ENCODE data around the gene GTF3C5.
A peak's percentile ranks its signal among the peaks of the same experiment; 100 is the strongest.
"Not testable (repeated sequence)": the region's sequence is repeated elsewhere in the genome, so short reads cannot be mapped to it uniquely, and the experiment has no call there.

Gene GTF3C5, protein sequence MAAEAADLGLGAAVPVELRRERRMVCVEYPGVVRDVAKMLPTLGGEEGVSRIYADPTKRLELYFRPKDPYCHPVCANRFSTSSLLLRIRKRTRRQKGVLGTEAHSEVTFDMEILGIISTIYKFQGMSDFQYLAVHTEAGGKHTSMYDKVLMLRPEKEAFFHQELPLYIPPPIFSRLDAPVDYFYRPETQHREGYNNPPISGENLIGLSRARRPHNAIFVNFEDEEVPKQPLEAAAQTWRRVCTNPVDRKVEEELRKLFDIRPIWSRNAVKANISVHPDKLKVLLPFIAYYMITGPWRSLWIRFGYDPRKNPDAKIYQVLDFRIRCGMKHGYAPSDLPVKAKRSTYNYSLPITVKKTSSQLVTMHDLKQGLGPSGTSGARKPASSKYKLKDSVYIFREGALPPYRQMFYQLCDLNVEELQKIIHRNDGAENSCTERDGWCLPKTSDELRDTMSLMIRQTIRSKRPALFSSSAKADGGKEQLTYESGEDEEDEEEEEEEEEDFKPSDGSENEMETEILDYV

DNA sequence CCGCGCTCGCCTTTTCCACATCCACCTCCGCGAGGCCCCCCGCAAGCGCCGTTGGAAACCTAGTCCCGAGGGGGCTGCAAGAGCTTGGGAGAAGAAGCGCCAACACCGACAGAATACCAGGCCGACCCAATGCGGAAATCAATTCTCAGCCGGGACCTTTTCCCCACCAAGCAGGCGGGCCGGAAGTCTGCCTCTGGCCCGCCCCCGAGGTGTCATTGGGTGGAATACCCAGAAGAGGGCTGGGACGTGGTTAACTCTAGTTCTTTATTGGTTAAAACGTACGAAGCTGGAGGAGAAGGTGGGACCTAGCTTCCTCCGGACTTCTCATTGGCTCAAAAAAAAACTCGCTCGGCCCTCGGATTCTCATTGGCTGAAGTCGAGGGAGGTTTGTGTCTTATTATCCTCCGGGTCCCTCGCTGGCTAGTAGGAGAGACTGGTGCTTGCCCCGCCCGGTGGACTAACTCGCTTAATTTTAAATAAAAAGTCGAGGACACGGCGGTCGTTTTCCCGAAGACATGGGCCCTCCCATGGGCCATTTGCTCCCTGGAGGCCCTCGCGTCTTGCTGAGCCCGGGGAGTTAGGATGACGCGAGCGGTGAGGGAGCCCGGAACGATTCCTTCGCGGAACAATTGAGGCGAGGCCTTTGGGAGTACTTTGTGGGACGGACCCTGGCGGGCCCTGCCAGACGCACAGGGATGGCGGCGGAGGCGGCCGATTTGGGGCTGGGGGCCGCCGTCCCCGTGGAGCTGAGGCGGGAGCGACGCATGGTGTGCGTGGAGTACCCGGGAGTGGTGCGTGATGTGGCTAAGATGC is at the start of gene GTF3C5:
Gene GTF3C5, plus strand, starts transcription at position 681 of the 813 bp plus-strand sequence. Its CDS starts 15 bp downstream, at position 696.
- DNase-seq: peak; percentile 96

DNA sequence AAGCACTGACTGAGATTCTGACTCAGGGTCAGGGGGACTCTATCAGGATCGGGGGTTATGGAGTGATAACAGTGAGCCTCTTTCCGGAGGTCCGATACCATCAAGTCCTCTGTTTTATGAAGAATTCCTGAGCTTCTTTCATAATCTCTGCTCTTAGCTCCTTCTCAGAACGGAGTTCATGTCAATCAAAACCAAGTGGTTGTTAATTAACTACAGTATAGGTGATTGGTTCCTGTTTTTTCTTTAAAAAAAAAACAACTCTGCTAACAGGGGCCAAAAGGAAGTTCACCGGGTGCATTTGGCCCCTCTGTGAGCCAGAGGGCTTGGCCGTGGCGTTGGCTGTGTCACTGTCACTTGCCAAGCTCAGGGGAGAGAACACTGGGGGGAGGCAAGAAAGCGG is 48.3 kb upstream of the GTF3C5 start:
- no peak for DNase-seq

GRCh38 chr9:132983491-132984201 is 47.2 kb upstream of the GTF3C5 start:
- no peak for DNase-seq

- no peak for DNase-seq
Observed at GRCh38 chr9:132984202-132985070, 46.4 kb upstream of the GTF3C5 start.

DNA sequence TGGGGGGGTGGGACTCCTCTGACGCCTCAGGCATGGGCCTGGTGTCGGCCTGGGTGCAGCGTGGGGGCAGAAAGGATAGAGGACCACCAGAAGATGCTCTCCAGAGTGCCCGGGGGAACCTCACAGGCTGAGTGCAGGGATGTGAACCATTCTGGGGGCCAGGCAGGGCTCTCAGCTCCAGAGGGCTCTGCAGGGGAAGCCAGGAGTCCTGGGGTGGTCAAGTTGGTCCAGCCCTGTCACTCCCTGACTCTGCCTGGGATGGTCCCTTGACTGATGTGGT is 45.8 kb upstream of the GTF3C5 start:
- no peak for DNase-seq

DNA sequence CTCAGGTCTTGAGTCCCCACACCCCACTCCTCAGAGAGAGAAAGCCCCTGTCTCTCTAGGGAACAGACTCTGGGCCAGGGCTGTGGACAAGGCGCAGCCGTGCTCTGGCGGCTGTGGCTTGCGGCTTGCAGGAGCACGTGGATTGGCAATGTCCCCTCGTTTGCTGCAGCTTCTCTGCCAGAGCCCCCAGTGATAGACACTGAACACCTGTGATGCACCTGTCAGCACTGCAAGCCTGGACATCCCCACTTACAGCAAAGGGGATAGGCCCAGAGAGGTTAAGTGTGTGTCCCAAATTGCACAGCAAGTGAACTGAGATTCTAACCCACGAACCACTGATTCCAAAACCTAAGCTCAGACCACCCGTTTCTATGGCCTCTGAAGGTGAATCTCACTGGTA is 45.3 kb upstream of the GTF3C5 start:
- no peak for DNase-seq

DNA sequence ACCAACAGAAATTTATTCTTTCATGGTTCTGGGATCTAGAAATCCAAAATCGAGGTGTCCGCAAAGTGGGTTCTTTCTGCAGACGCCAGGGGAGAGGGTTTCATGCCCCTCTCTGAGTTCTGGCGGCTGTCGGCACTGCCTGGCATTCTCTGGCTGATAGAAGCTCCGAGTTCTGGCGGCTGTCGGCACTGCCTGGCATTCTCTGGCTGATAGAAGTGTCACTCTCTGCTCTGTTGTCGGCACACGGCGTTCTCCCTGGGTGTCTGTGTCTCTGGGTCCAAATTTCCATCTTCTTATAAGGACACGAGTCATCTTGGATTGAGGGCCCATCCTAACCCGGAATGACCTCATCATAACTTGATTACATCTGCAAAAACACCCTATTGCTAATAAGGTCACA is 44.7 kb upstream of the GTF3C5 start:
- DNase-seq: no peak

GRCh38 chr9:132986640-132987620 is 43.9 kb upstream of the GTF3C5 start:
- no peak for DNase-seq

DNA sequence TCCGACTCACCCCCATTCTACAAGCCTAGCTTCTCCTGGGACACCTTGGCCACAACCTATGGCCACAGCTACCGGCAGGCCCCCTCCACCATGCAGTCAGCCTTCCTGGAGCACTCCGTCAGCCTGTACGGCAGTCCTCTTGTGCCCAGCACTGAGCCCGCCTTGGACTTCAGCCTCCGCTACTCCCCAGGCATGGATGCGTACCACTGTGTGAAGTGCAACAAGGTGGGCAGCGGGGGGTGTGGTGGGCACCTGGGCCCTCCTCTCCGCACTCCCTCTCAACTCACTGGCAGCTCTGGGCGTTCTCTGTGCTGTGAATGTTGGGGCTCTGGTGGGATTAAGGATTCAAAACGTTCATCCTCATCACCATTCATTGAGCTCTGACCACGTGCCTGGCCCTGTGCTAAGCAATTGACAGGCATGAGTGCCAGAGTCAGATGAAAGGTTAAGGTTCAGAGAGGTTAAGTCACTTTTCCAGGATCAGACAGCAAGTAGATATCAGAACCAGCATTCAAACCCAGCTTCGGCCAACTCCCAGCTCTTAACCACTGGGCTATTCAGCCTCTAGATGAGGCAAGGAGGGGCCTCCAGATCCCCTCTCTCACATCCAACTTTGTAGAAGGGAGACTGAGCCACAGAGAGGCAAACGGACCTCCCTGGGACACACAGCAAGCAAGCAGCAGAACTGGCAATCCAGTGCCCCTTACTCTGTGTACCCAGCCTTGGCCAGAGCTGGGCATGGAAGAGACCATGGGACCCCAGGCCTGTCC is 42.4 kb upstream of the GTF3C5 start:
- no peak for DNase-seq

GRCh38 chr9:132989014-132989310 is 41.8 kb upstream of the GTF3C5 start:
- DNase-seq: no peak

DNA sequence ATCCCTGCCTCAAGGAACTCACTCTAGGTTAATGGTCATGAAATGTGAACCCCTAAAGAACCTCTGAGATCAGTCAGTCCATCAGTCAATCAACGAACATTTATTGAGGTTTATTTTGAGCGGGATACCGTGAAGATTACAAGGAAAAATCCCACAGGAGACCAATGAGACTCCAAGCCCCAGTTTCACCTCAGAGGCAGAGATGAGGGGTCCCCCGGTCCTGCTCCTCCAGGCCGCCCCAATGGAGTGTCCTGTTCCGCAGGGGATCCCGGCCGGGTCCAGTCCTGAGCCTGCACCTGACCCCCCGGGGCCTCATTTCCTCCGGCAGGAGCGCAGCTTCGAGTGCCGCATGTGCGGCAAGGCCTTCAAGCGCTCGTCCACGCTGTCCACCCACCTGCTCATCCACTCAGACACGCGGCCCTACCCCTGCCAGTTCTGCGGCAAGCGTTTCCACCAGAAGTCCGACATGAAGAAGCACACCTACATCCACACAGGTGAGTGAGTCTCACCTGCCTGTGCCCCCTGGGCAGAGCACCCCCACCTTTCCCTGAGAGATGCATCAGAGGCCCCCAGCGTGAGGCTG is 41.3 kb upstream of the GTF3C5 start:
- DNase-seq: no peak

DNA sequence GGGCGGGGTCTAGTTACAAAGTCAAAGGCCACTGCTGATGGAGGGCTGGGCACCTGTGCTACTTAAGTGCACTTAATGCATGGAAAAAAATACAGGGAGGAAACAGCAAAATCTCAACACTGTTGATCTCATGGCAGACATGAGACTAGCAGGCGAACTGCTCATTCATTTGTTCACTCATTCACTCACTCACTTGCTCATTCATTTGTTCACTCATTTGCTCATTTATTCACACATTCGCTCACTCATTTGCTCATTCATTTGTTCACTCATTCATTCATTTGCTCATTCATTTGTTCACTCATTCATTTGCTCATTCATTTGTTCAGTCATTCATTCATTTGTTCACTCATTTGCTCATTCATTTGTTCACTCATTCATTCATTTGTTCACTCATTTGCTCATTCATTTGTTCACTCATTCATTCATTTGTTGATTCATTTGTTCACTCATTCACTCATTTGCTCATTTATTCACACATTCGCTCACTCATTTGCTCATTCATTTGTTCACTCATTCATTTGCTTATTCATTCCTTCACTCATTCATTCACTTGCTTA is 40.7 kb upstream of the GTF3C5 start:
- DNase-seq: not testable (repeated sequence)

- no peak for DNase-seq
Observed at GRCh38 chr9:132990781-132991180, 40.0 kb upstream of the GTF3C5 start.

DNA sequence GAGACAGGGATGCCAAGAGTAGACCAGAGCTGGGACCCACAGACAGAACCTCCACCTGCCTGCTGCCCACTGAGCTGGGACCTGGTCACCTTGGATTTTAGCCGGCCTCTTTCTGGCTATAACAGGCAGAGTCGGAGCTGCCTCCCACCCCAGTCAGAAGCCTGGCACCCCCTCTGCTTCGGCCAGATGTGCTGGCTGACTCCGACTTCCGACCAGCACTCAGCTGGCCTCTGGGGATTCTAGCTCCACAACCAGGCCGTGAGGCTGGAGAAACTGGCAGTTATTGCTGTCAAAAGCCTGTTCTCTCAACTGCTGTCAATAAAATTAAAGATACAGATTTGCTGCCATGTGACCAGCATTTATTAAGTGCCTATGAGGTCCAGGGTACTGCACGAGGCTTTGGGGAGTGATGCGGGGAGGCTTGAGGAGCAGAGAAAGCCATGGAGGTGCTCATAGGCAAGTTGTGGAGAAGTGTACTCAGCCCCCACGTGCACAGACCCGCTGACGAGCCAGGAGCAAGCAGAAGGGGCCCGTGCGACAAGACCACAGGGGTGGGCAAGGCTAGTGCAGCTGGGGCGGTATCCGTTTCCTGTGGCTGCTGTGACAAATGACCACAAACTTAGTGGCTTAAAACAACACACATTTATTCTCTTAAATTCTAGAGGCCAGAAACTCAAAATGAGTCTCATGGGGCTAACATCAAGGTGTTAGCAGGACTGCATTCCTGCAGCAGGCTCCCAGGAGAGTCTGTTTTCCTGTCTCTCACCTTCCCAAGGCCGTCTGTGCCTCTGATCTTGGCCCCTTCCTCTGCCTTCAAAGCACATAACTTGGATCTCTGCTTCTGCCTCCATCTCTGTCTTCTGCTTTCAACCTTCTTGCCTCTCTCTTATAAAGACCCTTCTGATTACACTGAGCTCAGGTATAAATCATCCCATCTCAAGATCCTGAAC is 39.2 kb upstream of the GTF3C5 start:
- DNase-seq: no peak

GRCh38 chr9:132993511-132993939 is 37.3 kb upstream of the GTF3C5 start:
- DNase-seq: peak; percentile 41

GRCh38 chr9:132994410-132995120 is 36.2 kb upstream of the GTF3C5 start:
- DNase-seq: peak; percentile 98

GRCh38 chr9:132995121-132995420 is 35.7 kb upstream of the GTF3C5 start:
- peak; percentile 13 for DNase-seq

DNA sequence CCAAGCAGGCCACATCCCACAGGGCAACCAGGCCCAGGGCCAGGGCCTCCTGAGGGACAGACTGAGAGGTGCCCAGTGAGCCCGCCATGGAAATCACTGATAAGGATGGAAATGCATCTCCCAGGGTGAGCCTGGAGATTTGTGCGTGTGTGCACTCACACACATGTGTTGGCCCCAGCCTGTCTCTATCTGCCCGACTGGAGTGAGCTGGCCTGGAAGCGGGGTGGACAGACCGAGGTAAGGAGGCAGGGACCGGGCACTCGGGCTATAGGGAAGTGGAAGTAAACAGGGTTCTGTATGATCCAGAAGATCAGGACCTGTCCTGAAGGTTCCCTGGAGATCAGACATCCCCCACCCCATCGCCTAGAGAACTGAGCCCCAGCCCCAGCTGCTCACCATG is 34.9 kb upstream of the GTF3C5 start:
- peak; percentile 16 for DNase-seq
